ENCODE measurements around the gene CCSER1. TPM values are rescaled to one million over a fixed set of nuclear protein-coding genes. Genes with fewer than 3 reads are reported as not detected.

CCSER1 gene
- total RNA-seq, 1 donor, result 0.43 TPM

GRCh38 chr4:90317785-90318184, 190.6 kb downstream of the CCSER1 start:
- peak; percentile 29 for DNase-seq (ENCODE audit: low read depth)
- no peak for TF ChIP-seq CTCF (IDR thresholded peaks at IDR 0.05; ENCODE audit: insufficient read depth, low read depth, low read length)
- H3K4me3 ChIP-seq (ENCODE audit: low read depth, low read length), result no peak overlapping the region

- no peak for TF ChIP-seq CTCF (IDR thresholded peaks at IDR 0.05; ENCODE audit: insufficient read depth, low read depth, low read length)
- DNase-seq (ENCODE audit: low read depth), result peak; percentile 22
- no peak overlapping the region for H3K4me3 ChIP-seq (ENCODE audit: low read depth, low read length)
Observed at GRCh38 chr4:90318193-90318592, 191.0 kb downstream of the CCSER1 start.

- DNase-seq (ENCODE audit: low read depth), result no peak
- no peak overlapping the region for H3K4me3 ChIP-seq (ENCODE audit: low read depth, low read length)
- no peak for TF ChIP-seq CTCF (IDR thresholded peaks at IDR 0.05; ENCODE audit: insufficient read depth, low read depth, low read length)
Observed at GRCh38 chr4:90328558-90328957, 201.4 kb downstream of the CCSER1 start.

GRCh38 chr4:90330546-90330945, 203.4 kb downstream of the CCSER1 start:
- no peak overlapping the region for H3K4me3 ChIP-seq (ENCODE audit: low read depth, low read length)
- no peak for TF ChIP-seq CTCF (IDR thresholded peaks at IDR 0.05; ENCODE audit: insufficient read depth, low read depth, low read length)
- no peak for DNase-seq (ENCODE audit: low read depth)

- DNase-seq (ENCODE audit: low read depth), result no peak
- H3K4me3 ChIP-seq (ENCODE audit: low read depth, low read length), result no peak overlapping the region
- TF ChIP-seq CTCF (IDR thresholded peaks at IDR 0.05; ENCODE audit: insufficient read depth, low read depth, low read length), result no peak
Observed at GRCh38 chr4:90345549-90346215, 218.5 kb downstream of the CCSER1 start.

- DNase-seq (ENCODE audit: low read depth), result no peak
- no peak for TF ChIP-seq CTCF (IDR thresholded peaks at IDR 0.05; ENCODE audit: insufficient read depth, low read depth, low read length)
- no peak overlapping the region for H3K4me3 ChIP-seq (ENCODE audit: low read depth, low read length)
Observed at GRCh38 chr4:90349636-90350035, 222.4 kb downstream of the CCSER1 start.

All from fibroblast of villous mesenchyme (primary cell).